HG03457 (cell line): ENCODE results near the gene NAALADL1.

ENCODE experiments used
- ATAC-seq: cut with Tn5 transposase; IDR thresholded peaks from one replicate; pipeline ENCODE4 v1.9.1; 2021; ENCODE audit warnings: moderate number of reproducible peaks; ENCODE audit not compliant: unreplicated experiment

Gene NAALADL1

DNA sequence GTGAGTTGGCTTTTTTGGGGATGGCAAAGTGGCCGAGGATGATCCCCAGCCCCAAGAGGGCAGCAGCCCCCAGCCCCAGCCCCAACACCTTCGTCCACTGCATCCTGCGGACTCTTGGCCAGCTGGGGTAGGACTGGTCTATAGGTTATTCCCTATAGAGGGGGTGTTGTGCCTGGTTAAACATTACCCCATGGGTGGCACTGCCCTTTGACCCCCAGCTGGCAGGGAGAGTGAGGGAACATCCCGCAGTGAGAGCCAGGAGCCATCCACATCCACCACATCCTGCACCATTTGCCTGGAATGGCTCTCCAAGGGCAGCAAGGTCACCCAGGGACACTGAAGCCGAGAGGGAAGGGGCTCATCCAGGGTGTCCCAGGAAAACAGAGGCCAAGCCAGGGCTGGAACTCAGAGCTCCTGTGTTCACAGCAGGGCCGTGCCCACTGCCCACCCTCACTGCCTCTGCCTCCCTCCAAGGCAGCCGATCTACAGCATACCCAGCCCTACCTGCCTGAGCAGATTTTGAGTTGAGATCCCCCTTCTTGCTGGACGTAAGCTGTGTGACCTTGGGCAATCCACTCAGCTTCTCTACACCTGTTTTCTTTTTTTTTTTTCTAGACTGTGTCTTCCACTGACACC is at the start of gene NAALADL1:
Gene NAALADL1, minus strand, starts transcription at position 135 of the 636 bp plus-strand sequence. Its CDS starts 32 bp downstream, at position 103.
- no peak for ATAC-seq

DNA sequence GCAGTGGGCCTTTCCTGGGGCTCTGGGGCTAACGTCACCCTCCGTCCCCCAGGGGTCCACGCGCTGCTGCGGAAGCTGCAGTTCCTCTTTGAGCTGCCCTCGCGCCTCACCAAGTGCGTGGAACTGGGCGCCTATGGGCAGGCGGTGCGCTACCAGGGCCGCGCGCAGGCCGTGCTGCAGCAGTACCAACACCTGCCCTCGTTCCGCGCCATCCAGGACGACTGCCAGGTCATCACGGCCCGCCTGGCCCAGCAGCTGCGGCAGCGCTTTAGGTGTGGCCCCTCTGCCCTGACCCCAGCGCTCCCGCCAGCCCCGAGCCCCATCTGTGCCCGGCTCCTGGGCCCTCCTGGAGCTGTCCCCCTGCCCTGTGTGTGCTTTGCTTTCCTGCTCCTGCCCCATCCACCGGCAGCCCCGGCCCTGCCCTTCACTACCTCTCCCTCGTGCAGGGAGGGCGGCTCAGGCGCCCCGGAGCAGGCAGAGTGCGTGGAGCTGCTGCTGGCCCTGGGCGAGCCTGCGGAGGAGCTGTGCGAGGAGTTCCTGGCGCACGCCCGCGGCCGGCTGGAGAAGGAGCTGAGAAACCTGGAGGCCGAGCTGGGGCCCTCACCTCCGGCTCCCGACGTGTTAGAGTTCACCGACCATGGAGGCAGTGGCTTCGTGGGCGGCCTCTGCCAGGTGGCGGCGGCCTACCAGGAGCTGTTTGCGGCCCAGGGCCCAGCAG is 49.6 kb upstream of the NAALADL1 start:
- ATAC-seq, result no peak

GRCh38 chr11:65107078-65107477 is 48.7 kb upstream of the NAALADL1 start:
- ATAC-seq, result no peak

- ATAC-seq, result no peak
Measured at GRCh38 chr11:65104628-65105027, 46.3 kb upstream of the NAALADL1 start.

DNA sequence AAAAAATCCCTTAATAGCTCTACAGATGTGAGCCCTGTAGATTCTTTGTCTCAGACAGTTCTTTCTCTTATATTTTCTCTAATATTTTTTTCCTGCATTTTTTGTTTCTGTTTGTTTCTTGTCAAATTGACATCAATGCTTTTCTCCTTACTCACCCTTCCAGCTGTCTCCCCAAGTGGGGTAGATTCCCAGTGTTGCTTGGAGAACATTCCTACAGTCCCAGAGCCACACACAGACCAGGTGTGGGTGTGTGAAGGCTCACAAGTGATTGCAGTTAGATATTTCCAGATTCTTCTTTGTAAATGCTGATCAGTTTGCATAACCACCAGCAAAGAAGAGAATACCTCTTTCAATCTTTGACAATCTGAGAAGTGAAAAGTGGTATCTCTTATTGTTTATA is 45.1 kb upstream of the NAALADL1 start:
- ATAC-seq, result no peak

DNA sequence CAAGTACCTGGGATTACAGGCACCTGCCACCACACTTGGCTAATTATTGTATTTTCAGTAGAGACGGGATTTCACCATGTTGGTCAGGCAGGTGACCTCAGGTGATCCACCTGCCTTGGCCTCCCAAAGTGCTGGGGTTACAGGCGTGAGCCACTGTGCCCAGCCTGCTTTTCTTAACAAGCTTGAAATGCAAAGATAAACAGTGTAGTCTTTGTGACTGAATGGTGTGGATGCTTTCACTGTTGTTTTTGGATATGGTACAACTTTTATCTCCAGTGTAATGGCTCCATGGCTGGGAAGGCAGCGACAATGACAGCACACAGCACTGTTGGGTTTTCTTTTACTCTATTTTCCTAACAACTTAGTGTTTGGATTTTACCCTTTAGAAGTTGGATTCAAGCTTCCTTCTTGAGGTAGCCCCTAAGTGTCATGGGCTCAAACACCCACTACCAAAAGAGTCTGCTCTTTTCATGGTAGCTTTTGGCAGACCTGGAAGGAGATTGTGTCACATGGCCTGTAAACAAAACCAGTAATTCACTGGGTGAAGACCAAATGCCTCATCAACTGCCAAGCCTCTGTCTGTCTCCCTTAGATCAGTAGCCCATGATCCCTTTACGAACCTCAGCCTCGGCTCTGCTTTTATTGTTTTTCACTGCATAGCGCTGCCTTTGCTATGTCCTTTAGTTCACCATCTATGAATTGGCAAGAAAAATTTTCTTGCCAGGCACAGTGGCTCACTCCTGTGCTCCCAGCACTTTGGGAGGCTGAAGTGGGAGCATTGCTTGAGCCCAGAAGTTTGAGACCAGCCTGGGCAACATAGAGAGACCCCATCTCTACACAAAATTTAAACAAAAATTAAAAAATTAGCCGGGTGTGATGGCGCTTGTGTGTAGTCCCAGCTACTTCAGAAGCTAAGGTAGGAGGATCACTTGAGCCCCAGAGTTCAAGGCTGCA is 44.1 kb upstream of the NAALADL1 start:
- no peak for ATAC-seq

GRCh38 chr11:65100674-65101350 is 42.5 kb upstream of the NAALADL1 start:
- ATAC-seq, result no peak

DNA sequence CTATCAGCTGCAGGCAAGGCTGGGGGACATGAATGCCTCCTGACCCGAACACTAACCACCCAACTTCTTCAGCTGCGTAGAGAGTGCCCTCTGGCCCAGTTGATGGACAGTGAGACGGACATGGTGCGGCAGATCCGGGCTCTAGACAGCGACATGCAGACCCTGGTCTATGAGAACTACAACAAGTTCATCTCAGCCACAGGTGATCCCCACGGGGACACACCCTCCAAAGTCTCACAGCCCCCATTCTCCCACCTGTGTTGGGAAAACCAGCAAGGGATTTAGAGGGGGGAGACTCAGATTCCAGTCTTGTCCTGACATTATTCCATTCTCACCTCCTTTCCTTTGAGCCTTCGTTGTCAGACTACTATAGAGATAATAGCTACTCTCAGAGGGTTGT is 38.6 kb upstream of the NAALADL1 start:
- ATAC-seq, result peak; percentile 11

GRCh38 chr11:65095974-65096806 is 37.8 kb upstream of the NAALADL1 start, which contains the start of gene VPS51:
Gene VPS51, plus strand, starts transcription at chr11:65096214. Its CDS starts 37 bp downstream, at chr11:65096251.
- peak; percentile 62 for ATAC-seq

GRCh38 chr11:65095427-65095826 is 37.1 kb upstream of the NAALADL1 start:
- no peak for ATAC-seq

DNA sequence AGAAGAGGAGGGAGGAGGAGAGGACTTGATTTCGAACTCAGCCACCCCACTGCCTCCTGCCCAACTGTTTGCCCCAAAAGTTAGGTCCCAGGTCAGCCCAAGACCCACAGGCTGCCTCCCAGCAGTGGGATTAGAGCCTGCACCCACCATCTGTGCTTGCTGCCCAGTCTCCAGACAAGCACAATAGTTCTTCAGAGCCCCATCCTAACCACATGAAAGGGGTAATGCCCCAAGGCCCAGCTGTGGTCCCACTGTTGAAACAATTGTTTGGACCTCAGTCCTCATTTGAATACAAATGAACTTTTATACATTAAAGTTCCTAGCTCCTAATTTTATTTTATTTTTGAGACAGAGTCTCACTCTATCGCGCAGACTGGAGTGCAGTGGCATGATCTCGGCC is 32.3 kb upstream of the NAALADL1 start:
- no peak for ATAC-seq

GRCh38 chr11:65089621-65090020 is 31.3 kb upstream of the NAALADL1 start:
- ATAC-seq, result no peak

DNA sequence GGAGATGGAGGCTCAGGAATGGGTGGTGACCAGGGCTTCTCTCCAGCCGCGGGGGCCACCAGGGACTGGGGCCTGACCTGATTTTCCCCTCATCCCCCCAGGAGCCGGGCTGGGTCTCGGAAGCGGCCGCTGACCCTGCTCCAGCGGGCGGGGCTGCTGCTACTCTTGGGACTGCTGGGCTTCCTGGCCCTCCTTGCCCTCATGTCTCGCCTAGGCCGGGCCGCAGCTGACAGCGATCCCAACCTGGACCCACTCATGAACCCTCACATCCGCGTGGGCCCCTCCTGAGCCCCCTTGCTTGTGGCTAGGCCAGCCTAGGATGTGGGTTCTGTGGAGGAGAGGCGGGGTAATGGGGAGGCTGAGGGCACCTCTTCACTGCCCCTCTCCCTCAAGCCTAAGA is 29.5 kb upstream of the NAALADL1 start:
- no peak for ATAC-seq

GRCh38 chr11:65087216-65087615 is 28.9 kb upstream of the NAALADL1 start:
- ATAC-seq, result no peak

- no peak for ATAC-seq
Measured at GRCh38 chr11:65086809-65087208, 28.5 kb upstream of the NAALADL1 start.

GRCh38 chr11:65085446-65085845 is 27.1 kb upstream of the NAALADL1 start:
- no peak for ATAC-seq

DNA sequence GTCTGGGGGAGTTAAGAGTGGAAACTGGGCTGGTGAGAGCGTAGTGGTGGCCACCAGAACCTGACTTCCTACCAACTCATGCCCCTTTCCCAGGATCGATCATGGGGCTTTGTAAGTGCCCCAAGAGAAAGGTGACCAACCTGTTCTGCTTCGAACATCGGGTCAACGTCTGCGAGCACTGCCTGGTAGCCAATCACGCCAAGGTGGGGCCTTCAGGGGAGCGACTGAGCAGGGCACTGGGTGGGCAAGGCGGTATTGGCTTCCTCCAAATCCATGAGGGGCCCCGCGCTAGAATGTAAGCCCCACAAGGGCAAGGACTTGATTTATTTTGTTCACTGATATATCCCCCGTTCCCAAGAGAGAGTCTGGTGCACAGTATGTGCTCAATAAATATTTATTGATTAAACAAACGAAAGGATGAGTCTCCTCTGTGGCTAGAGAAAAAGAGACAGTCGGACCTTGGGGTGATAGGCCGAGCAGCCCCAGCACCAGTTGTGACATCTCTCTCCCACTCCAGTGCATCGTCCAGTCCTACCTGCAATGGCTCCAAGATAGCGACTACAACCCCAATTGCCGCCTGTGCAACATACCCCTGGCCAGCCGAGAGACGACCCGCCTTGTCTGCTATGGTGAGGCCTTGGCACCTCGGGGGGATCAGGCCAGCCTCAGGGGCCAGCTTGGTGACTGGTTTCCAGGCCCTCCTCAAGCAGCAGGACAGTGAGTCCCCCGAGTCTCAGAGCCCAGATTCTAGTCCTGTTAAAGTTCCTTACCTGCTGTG is 26.4 kb upstream of the NAALADL1 start:
- ATAC-seq, result no peak

GRCh38 chr11:65083834-65084597 is 25.7 kb upstream of the NAALADL1 start, which contains the start of the genes CDCA5 and ZFPL1:
Gene CDCA5, minus strand, starts transcription at chr11:65084040. Its CDS starts 62 bp downstream, at chr11:65083978.
Gene ZFPL1, plus strand, starts transcription at chr11:65084222. Its CDS starts 477 bp downstream, at chr11:65084699.
- ATAC-seq, result peak; percentile 44
